A549 (cell line): ENCODE results near the gene ENPEP. TPM values are rescaled to one million over a fixed set of nuclear protein-coding genes. Genes with fewer than 3 reads are reported as not detected.

Source experiments
- ATAC-seq, 2 experiments: fragments of 200-7000 bp in 1 of 2; fragments of >200 bp in 1 of 2; cut with Nextera tagmentation in 1 of 2; cut with Tn5 transposase in 1 of 2; 3 replicates each; pipeline versions ENCODE4 v1.8.0 to v1.9.1; 2018 to 2020; ENCODE audit warnings: mild to moderate bottlenecking in 1 of 2, moderate library complexity in 1 of 2
- CTCF ChIA-PET: fragments of 300-600 bp; sonication (Branson Sonifier 250); formaldehyde crosslinking; extraction: SDS; loops from one replicate; lab custom pipeline; 2021; ENCODE audit warnings: antibody characterized with exemption, inconsistent platforms; lab: Yijun Ruan, JAX
- POLR2A ChIA-PET: fragments of 350-600 bp; formaldehyde crosslinking; extraction: SDS; loops from one replicate; lab custom pipeline; 2021; ENCODE audit warnings: antibody characterized with exemption, inconsistent platforms; lab: Yijun Ruan, JAX
- DNase-seq, 2 experiments: peaks; one replicate each; pipeline versions ENCODE4 v3.0.0 to v3.0.0-alpha.2; 2011 to 2016; ENCODE audit warnings: low read depth in 1 of 2, low spot score in 1 of 2
- FAIRE-seq: peaks from 2 replicates; lab custom pipeline; 2011; peaks lifted over from hg19 to GRCh38; lab: Jason Lieb, UNC
- H3K27ac ChIP-seq, 2 experiments: fragments of >200 bp; sonication (Bioruptor Twin); formaldehyde crosslinking; 3 replicates each; pipeline ENCODE4 v1.5.1; 2016 to 2017
- H3K4me1 ChIP-seq: fragments of >200 bp; sonication (Bioruptor Twin); formaldehyde crosslinking; 3 replicates; pipeline ENCODE4 v1.6.1; 2016
- H3K4me2 ChIP-seq: fragments of >200 bp; sonication (Bioruptor Twin); formaldehyde crosslinking; 3 replicates; pipeline ENCODE4 v1.6.1; 2016
- H3K4me3 ChIP-seq: fragments of >200 bp; sonication (Bioruptor Twin); formaldehyde crosslinking; 3 replicates; pipeline ENCODE4 v1.5.1; 2016
- H3K9me3 ChIP-seq: fragments of >200 bp; sonication (Bioruptor Twin); formaldehyde crosslinking; 3 replicates; pipeline ENCODE4 v1.6.1; 2016
- CBX2 ChIP-seq: fragments of 200-600 bp; sonication (generic); IDR thresholded peaks from 2 replicates; pipeline ENCODE4 v1.6.1; 2016; ENCODE audit warnings: low read depth, mild to moderate bottlenecking, borderline replicate concordance
- CEBPB ChIP-seq, 2 experiments: fragments of >200 bp in 1 of 2; sonication (Bioruptor Twin) in 1 of 2; formaldehyde crosslinking in 1 of 2; IDR thresholded peaks; 2 replicates each; pipeline ENCODE4 v1.6.1; 2012 to 2016
- CHD4 ChIP-seq: fragments of 200-600 bp; sonication (generic); IDR thresholded peaks from 2 replicates; pipeline ENCODE4 v1.6.1; 2016; ENCODE audit warnings: antibody characterized with exemption, mild to moderate bottlenecking, borderline replicate concordance
- EHF ChIP-seq: fragments of 250-450 bp; sonication (Bioruptor Pico); IDR thresholded peaks from 2 replicates; pipeline ENCODE4 v1.5.0; 2020; ENCODE audit warnings: mild to moderate bottlenecking
- EHMT2 ChIP-seq: fragments of 200-600 bp; sonication (generic); IDR thresholded peaks from 2 replicates; pipeline ENCODE4 v1.6.1; 2016; ENCODE audit warnings: antibody characterized with exemption, low read depth, mild to moderate bottlenecking, moderate library complexity
- EP300 ChIP-seq, 2 experiments: fragments of >200 bp; sonication (Bioruptor Twin); formaldehyde crosslinking; IDR thresholded peaks; 2 replicates in 1 of 2; 3 replicates in 1 of 2; pipeline ENCODE4 v1.6.1; 2016 to 2017
- FOSL2 ChIP-seq, 2 experiments: fragments of 450-650 bp in 1 of 2; fragments of >200 bp in 1 of 2; sonication (Bioruptor Twin) in 1 of 2; formaldehyde crosslinking; IDR thresholded peaks; 2 replicates each; pipeline versions ENCODE4 v1.5.0 to v1.6.1; 2016 to 2020; ENCODE audit warnings: mild to moderate bottlenecking in 1 of 2, moderate library complexity in 1 of 2
- HES2 ChIP-seq: fragments of >200 bp; sonication (Bioruptor Twin); formaldehyde crosslinking; IDR thresholded peaks from 2 replicates; pipeline ENCODE4 v1.6.1; 2016
- HOXB13 ChIP-seq: fragments of 250-450 bp; sonication (Bioruptor Pico); IDR thresholded peaks from 2 replicates; pipeline ENCODE4 v1.5.0; 2020; ENCODE audit warnings: low read depth, mild to moderate bottlenecking, moderate library complexity
- JUN ChIP-seq, 2 experiments: fragments of >200 bp; sonication (Bioruptor Twin); formaldehyde crosslinking; IDR thresholded peaks; 2 replicates in 1 of 2; 3 replicates in 1 of 2; pipeline ENCODE4 v1.6.1; 2016 to 2017
- KDM5A ChIP-seq: fragments of 200-600 bp; sonication (generic); IDR thresholded peaks from 2 replicates; pipeline ENCODE4 v1.6.1; 2016; ENCODE audit warnings: antibody characterized with exemption, mild to moderate bottlenecking
- MAFK ChIP-seq: fragments of 450-650 bp; IDR thresholded peaks from 2 replicates; pipeline ENCODE4 v1.6.1; 2014; ENCODE audit not compliant: partially characterized antibody
- MAX ChIP-seq: IDR thresholded peaks from 2 replicates; pipeline ENCODE4 v1.6.1; 2012
- NR3C1 ChIP-seq: fragments of >200 bp; sonication (Bioruptor Twin); formaldehyde crosslinking; IDR thresholded peaks from 3 replicates; pipeline ENCODE4 v1.6.1; 2017
- PBX3 ChIP-seq: IDR thresholded peaks from 2 replicates; pipeline ENCODE4 v1.6.1; 2012
- PHF8 ChIP-seq: fragments of 200-600 bp; sonication (generic); IDR thresholded peaks from 2 replicates; pipeline ENCODE4 v1.6.1; 2016; ENCODE audit warnings: low read depth, mild to moderate bottlenecking, antibody characterized with exemption, moderate library complexity, borderline replicate concordance
- POLR2A ChIP-seq: IDR thresholded peaks from 2 replicates; pipeline ENCODE4 v1.6.1; 2012; ENCODE audit warnings: mild to moderate bottlenecking, low read length
- RARB ChIP-seq: fragments of 250-450 bp; sonication (Bioruptor Pico); IDR thresholded peaks from 2 replicates; pipeline ENCODE4 v1.8.0; 2021; ENCODE audit warnings: mild to moderate bottlenecking, moderate library complexity
- RCOR1 ChIP-seq: fragments of 150-350 bp; IDR thresholded peaks from 2 replicates; pipeline ENCODE4 v1.6.1; 2014; ENCODE audit warnings: antibody characterized with exemption, low read length, low read depth
- RNF2 ChIP-seq: fragments of 200-600 bp; sonication (generic); IDR thresholded peaks from 2 replicates; pipeline ENCODE4 v1.6.1; 2016; ENCODE audit warnings: low read depth, mild to moderate bottlenecking, antibody characterized with exemption, moderate library complexity, borderline replicate concordance
- SMC3 ChIP-seq: fragments of >200 bp; sonication (Bioruptor Twin); formaldehyde crosslinking; IDR thresholded peaks from 3 replicates; pipeline ENCODE4 v1.6.1; 2018; ENCODE audit warnings: inconsistent platforms
- SREBF2 ChIP-seq: fragments of 450-650 bp; IDR thresholded peaks from 2 replicates; pipeline ENCODE4 v1.6.1; 2014; ENCODE audit warnings: mild to moderate bottlenecking, moderate library complexity
- TP53 ChIP-seq: fragments of 250-450 bp; sonication (Bioruptor Pico); IDR thresholded peaks from 2 replicates; pipeline ENCODE4 v1.5.0; 2021; ENCODE audit warnings: mild to moderate bottlenecking, moderate library complexity
- USF2 ChIP-seq: fragments of 450-650 bp; IDR thresholded peaks from 2 replicates; pipeline ENCODE4 v1.6.1; 2014; ENCODE audit warnings: antibody characterized with exemption
- ZC3H11A ChIP-seq: fragments of 450-650 bp; IDR thresholded peaks from 2 replicates; pipeline ENCODE4 v1.6.1; 2014; ENCODE audit warnings: antibody characterized with exemption, mild to moderate bottlenecking
- ZFP36 ChIP-seq: fragments of 450-650 bp; IDR thresholded peaks from 2 replicates; pipeline ENCODE4 v1.6.1; 2014; ENCODE audit warnings: borderline replicate concordance; ENCODE audit not compliant: partially characterized antibody
- ZNF302 ChIP-seq: fragments of 250-450 bp; sonication (Bioruptor Pico); IDR thresholded peaks from 2 replicates; pipeline ENCODE4 v1.9.0; 2021; ENCODE audit warnings: inconsistent platforms, mild to moderate bottlenecking, moderate library complexity
- WGBS: methylation state at CpG from one replicate; pipeline ENCODE4 v1.1.6; 2017; ENCODE audit errors: missing lambda C conversion rate; 5-methylcytosine and 5-hydroxymethylcytosine counted together
- polyA plus RNA-seq, 4 experiments: library from polyadenylated mRNA; depleted of rRNA in 3 of 4; stranded (reverse); fragments of >200 nt; fragmentation: RNase III in 1 of 4; extraction: RNeasy Plus Mini Kit Qiagen cat#74134 plus additional on column Dnase treatment in 1 of 4; gene quantifications; 2 replicates in 3 of 4; 3 replicates in 1 of 4; pipeline ENCODE4 v1.2.3, GENCODE V29; 2011 to 2017
- TF ChIP-seq, protein P1 (sequence below): fragments of >200 bp; sonication (Bioruptor Twin); formaldehyde crosslinking; IDR thresholded peaks from 3 replicates; pipeline ENCODE4 v1.5.1; 2016

Gene ENPEP
- polyA plus RNA-seq, 2 of the 4 experiments (the other 2 are of a cell fraction), result 0.12 to 0.62 TPM

DNA sequence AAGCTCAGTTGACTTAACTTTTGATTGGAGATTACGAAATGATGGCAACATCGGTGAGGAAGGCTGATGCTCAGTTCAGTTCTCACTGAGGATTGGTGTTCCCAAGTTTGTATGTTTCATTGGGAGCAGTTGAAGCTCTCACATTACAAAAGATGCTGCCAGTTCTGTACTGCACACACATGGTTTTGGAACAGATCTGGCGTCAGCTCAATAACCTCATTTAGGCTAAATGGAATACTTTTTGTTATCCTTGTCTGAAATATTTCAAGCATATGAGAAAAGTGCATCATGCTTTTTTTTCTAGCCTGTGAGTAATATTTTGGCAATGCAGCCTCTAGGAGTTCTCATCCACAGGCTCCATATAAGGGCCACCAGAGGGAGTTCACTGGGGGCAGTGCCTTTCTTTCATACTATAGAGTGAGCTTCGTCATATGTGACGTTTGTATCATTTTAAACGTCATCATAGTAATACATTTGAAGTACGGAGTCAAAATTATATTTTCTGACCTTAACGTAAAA lies 4.1 kb downstream of the ENPEP start:
- Histone ChIP-seq H3K4me2 (no peak overlapping the region), H3K27ac (no peak overlapping the region), H3K9me3 (no peaks in the 10 kb centered on the region), H3K4me1 (no peaks in the 10 kb centered on the region), H3K4me3 (no peak overlapping the region)
- ATAC-seq (no peak), FAIRE-seq (no peak), DNase-seq (no peak)
- CTCF ChIA-PET, result interaction anchor here (0.7 kb wide), 1 partner anchor 31 kb away, joined by 3 read pairs; no protein-coding TSS in a partner anchor
- 67% methylated on average over 8 of the region's 8 CpGs for WGBS
- TF ChIP-seq KDM5A, result no peak
- TF ChIP-seq ZC3H11A, result no peak
- TF ChIP-seq POLR2A, result no peak
- no peak for TF ChIP-seq EHF (CRISPR knock-in tag)
- no peak for TF ChIP-seq PHF8
- TF ChIP-seq ZNF302 (CRISPR knock-in tag), result no peak
- no peak for TF ChIP-seq MAFK
- no peak for TF ChIP-seq HOXB13 (CRISPR knock-in tag)
- TF ChIP-seq NR3C1, result no peak
- TF ChIP-seq SREBF2, result no peak
- no peak for TF ChIP-seq PBX3
- TF ChIP-seq JUN (IDR thresholded peaks at IDR 0.05), result no peak
- no peak for TF ChIP-seq RNF2
- no peak for TF ChIP-seq USF2
- TF ChIP-seq ZFP36, result no peak
- no peak for TF ChIP-seq EHMT2
- TF ChIP-seq RARB (CRISPR knock-in tag), result no peak
- POLR2A ChIA-PET, result no interaction called here

DNA sequence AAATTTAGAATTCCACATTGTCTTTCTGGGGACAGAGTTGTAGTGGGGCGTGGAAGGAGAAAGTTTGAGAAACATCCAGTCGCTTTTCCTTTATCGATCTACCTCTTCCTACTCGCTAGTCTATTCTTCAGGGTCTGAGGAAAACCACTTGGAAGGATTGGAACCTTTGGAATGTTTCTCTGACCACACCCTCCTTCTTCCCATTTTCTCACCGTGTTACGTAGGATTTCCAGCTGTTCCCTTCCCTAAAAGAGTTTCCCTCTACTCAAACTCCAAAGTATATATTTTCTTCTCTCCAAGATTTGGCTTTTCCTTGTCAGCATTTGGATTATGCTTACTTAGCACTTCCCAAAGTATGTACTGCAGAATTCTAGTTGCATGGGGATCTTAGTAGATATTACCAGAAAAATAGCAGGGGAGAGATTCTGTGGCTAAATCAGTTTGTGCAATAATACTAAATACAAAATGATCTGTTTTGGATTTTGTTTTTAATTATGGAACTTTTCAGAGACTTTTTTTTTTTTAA lies 4.9 kb downstream of the ENPEP start:
- CTCF ChIA-PET, result no interaction called here
- no peak overlapping the region for H3K4me2 ChIP-seq
- POLR2A ChIA-PET, result no interaction called here
- TF ChIP-seq MAFK, result peak; percentile 31
- no peak for TF ChIP-seq MAX
- TF ChIP-seq, all 56 proteins: peak for 1
- WGBS, result 73% methylated on average over 6 of the region's 6 CpGs
- Histone ChIP-seq H3K4me1 (no peaks in the 10 kb centered on the region), H3K27ac (no peak overlapping the region), H3K9me3 (no peaks in the 10 kb centered on the region), H3K4me3 (no peak overlapping the region)
- DNase-seq (no peak), ATAC-seq (no peak), FAIRE-seq (no peak)

- Histone ChIP-seq H3K9me3 (no peaks in the 10 kb centered on the region), H3K4me1 (no peaks in the 10 kb centered on the region), H3K4me2 (no peak overlapping the region), H3K4me3 (no peak overlapping the region), H3K27ac (no peak overlapping the region)
- DNase-seq (no peak), FAIRE-seq (no peak), ATAC-seq (no peak)
- ChIA-PET POLR2A (no interaction called here), CTCF (no interaction called here)
- WGBS, result 49% methylated on average over 5 of the region's 5 CpGs
- TF ChIP-seq CHD4, result no peak
- TF ChIP-seq CEBPB (IDR thresholded peaks at IDR 0.05), result no peak
- no peak for TF ChIP-seq MAFK
- no peak for TF ChIP-seq TP53
- TF ChIP-seq KDM5A, result no peak
- no peak for TF ChIP-seq CBX2
- no peak for TF ChIP-seq EP300 (IDR thresholded peaks at IDR 0.05)
- TF ChIP-seq, protein P1, sequence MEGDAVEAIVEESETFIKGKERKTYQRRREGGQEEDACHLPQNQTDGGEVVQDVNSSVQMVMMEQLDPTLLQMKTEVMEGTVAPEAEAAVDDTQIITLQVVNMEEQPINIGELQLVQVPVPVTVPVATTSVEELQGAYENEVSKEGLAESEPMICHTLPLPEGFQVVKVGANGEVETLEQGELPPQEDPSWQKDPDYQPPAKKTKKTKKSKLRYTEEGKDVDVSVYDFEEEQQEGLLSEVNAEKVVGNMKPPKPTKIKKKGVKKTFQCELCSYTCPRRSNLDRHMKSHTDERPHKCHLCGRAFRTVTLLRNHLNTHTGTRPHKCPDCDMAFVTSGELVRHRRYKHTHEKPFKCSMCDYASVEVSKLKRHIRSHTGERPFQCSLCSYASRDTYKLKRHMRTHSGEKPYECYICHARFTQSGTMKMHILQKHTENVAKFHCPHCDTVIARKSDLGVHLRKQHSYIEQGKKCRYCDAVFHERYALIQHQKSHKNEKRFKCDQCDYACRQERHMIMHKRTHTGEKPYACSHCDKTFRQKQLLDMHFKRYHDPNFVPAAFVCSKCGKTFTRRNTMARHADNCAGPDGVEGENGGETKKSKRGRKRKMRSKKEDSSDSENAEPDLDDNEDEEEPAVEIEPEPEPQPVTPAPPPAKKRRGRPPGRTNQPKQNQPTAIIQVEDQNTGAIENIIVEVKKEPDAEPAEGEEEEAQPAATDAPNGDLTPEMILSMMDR, result no peak
- no peak for TF ChIP-seq FOSL2 (IDR thresholded peaks at IDR 0.05)
- no peak for TF ChIP-seq FOSL2 (CRISPR knock-in tag; IDR thresholded peaks at IDR 0.05)
- no peak for TF ChIP-seq SMC3
- no peak for TF ChIP-seq RCOR1
- TF ChIP-seq HES2, result no peak
- no peak for TF ChIP-seq ZNF302 (CRISPR knock-in tag)
Observed at GRCh38 chr4:110483516-110483915, 7.6 kb downstream of the ENPEP start.
